Left lung (tissue), 10 donors: ENCODE data around the gene VPS13D. TPM values are rescaled to one million over a fixed set of nuclear protein-coding genes. Genes with fewer than 3 reads are reported as not detected.

Experiments used
- ATAC-seq: fragments of 200-7000 bp; cut with Tn5 transposase; one replicate; pipeline ENCODE4 v1.9.1; 2020; ENCODE audit warnings: moderate library complexity
- DNase-seq, 4 donors: peaks; one replicate each; pipeline ENCODE4 v3.0.0-alpha.2; 2013 to 2020
- H3K27ac ChIP-seq, 2 donors: fragments of 200-600 bp; sonication (generic) in 1 of 2; one replicate each; pipeline versions ENCODE4 v1.5.0 to v1.8.0; 2020 to 2021
- H3K27me3 ChIP-seq, 2 donors: fragments of 200-600 bp; sonication (generic) in 1 of 2; one replicate each; pipeline versions ENCODE4 v1.5.0 to v1.8.0; 2020 to 2021
- H3K36me3 ChIP-seq, 2 donors: fragments of 200-600 bp; sonication (generic) in 1 of 2; one replicate each; pipeline versions ENCODE4 v1.5.0 to v1.8.0; 2020 to 2021
- H3K4me1 ChIP-seq, 2 donors: fragments of 200-600 bp; one replicate each; pipeline ENCODE4 v1.8.0; 2021
- H3K4me3 ChIP-seq, 2 donors: fragments of 200-600 bp; sonication (generic) in 1 of 2; one replicate each; pipeline versions ENCODE4 v1.5.0 to v1.8.0; 2020 to 2021; ENCODE audit warnings: mild to moderate bottlenecking in 1 of 2
- H3K9me3 ChIP-seq, 2 donors: fragments of 200-600 bp; sonication (generic) in 1 of 2; one replicate each; pipeline versions ENCODE4 v1.5.0 to v1.8.0; 2020 to 2021
- intact Hi-C, 2 donors: fragments of 100-400 bp; cut with DNase I; formaldehyde crosslinking; loops; one replicate each; pipeline versions ENCODE4 v1.11.2 to v1.14.2; 2022
- microRNA-seq, 2 donors: library from miRNA; unstranded; fragments of <30 nt; microRNA quantifications; one replicate each; pipeline ENCODE4, GENCODE V29; 2019
- polyA plus RNA-seq, 6 donors: library from polyadenylated mRNA; unstranded; fragments of 120-200 nt; gene quantifications; one replicate each; pipeline ENCODE4 v1.2.1, GENCODE V29; 2013; ENCODE audit not compliant: insufficient read length in 6 of 6
- total RNA-seq, 2 donors: library from RNA; stranded (reverse); fragmentation: NEBNext Ultra II Directional; extraction: Animal tissue kit (Norgen Biotek cat#: 25700); gene quantifications; one replicate each; pipeline ENCODE4 v1.2.1, GENCODE V29; 2021
- TF ChIP-seq, protein P1 (sequence below), 2 donors: fragments of 200-600 bp; sonication (generic) in 1 of 2; IDR thresholded peaks; one replicate each; pipeline versions ENCODE4 v1.5.0 to v1.8.0; 2021; ENCODE audit warnings: antibody characterized with exemption in 2 of 2
- donor health status: DM: no; HTN: yes; CAD: no.
- donor health status: DM: no; HTN: no; CAD: no.

VPS13D gene
- total and polyA plus RNA-seq, 8 donors, result 26.6 to 62.3 (median 30.2) TPM

- ATAC-seq, result peak; percentile 72
- peaks cover 3 to 11% of the 10 kb centered on the region in 2 donors for H3K4me1 ChIP-seq
- intact Hi-C loops, result no loop called here
- TF ChIP-seq, protein P1, sequence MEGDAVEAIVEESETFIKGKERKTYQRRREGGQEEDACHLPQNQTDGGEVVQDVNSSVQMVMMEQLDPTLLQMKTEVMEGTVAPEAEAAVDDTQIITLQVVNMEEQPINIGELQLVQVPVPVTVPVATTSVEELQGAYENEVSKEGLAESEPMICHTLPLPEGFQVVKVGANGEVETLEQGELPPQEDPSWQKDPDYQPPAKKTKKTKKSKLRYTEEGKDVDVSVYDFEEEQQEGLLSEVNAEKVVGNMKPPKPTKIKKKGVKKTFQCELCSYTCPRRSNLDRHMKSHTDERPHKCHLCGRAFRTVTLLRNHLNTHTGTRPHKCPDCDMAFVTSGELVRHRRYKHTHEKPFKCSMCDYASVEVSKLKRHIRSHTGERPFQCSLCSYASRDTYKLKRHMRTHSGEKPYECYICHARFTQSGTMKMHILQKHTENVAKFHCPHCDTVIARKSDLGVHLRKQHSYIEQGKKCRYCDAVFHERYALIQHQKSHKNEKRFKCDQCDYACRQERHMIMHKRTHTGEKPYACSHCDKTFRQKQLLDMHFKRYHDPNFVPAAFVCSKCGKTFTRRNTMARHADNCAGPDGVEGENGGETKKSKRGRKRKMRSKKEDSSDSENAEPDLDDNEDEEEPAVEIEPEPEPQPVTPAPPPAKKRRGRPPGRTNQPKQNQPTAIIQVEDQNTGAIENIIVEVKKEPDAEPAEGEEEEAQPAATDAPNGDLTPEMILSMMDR (IDR thresholded peaks at IDR 0.05), result no peak
- no peaks in the 10 kb centered on the region for H3K27me3 ChIP-seq
- peak overlapping the region; percentile 45 to 82 for H3K27ac ChIP-seq
- no peaks in the 10 kb centered on the region for H3K9me3 ChIP-seq
- H3K4me3 ChIP-seq, result no peak overlapping the region
- DNase-seq, result peak; percentile 61 to 91 (median 78)
- H3K36me3 ChIP-seq, result no peaks in the 10 kb centered on the region
These were observed 326.6 kb downstream of the VPS13D start for GRCh38 chr1:12556368-12556930.

- Histone ChIP-seq H3K4me3 (no peak overlapping the region), H3K27ac (peak overlapping the region; percentile 45 to 82), H3K9me3 (peaks cover 0 to 4% of the 10 kb centered on the region in 2 donors), H3K4me1 (peaks cover 3 to 11% of the 10 kb centered on the region in 2 donors), H3K36me3 (no peaks in the 10 kb centered on the region), H3K27me3 (no peaks in the 10 kb centered on the region)
- intact Hi-C loops, result no loop called here
- DNase-seq, result peak in 1 of 4 donors; percentile 24
- ATAC-seq, result no peak
- TF ChIP-seq, protein P1 (IDR thresholded peaks at IDR 0.05), result no peak
These were observed 327.4 kb downstream of the VPS13D start for GRCh38 chr1:12556957-12557935.

DNA sequence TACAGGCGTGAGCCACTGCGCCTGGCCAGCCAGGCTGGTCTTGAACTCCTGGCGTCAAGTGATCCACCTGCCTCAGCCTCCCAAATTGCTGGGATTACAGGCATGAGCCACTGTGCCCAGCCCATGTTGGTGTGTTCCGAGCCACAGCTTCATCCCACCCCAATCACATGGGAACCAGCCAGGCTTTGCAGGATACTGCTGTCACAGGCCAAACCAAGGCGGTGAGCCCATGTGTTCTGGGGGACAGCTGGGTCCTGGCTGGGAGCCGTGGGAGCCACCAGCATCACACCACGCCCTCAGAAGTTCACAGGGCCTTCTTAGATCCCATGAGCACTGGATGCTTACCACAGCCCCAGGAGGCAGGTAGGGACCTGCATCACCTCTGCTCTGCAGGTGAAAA, 331.3 kb downstream of the VPS13D start:
- ATAC-seq (no peak), DNase-seq (peak in 1 of 4 donors; percentile 49)
- Histone ChIP-seq H3K9me3 (peaks cover 0 to 30% of the 10 kb centered on the region in 2 donors), H3K4me1 (peaks cover 3 to 10% of the 10 kb centered on the region in 2 donors), H3K36me3 (no peaks in the 10 kb centered on the region), H3K27me3 (no peaks in the 10 kb centered on the region), H3K27ac (no peak overlapping the region), H3K4me3 (no peak overlapping the region)
- intact Hi-C loops, result no loop called here
- TF ChIP-seq, protein P1 (IDR thresholded peaks at IDR 0.05), result no peak

Small RNAs within 50 kb of the gene (microRNA-seq; reads per million reads assigned to microRNA genes)
- 0.50 to 1.1 reads per million in 2 donors for gene MIR4632

Other genes starting within 250 kb of the VPS13D start
- gene MFN2, start 249.6 kb upstream of the VPS13D start, total RNA-seq, result 10 to 100 TPM; 75.4 to 82.0 TPM
- gene MFN2, start 249.6 kb upstream of the VPS13D start, polyA plus RNA-seq, result 10 to 100 TPM; 45.4 to 53.6 (median 49.1) TPM
- 10 to 100 TPM; 26.8 to 42.3 TPM for gene MIIP, start 210.5 kb upstream of the VPS13D start, total RNA-seq
- gene MIIP, start 210.5 kb upstream of the VPS13D start, polyA plus RNA-seq, result 10 to 100 TPM; 15.4 to 30.8 (median 20.4) TPM
- 1 to 10 TPM in 1 of 2 donors, under 1 TPM in 1; 0.99 to 2.8 TPM for gene TNFRSF8, start 166.7 kb upstream of the VPS13D start, total RNA-seq
- gene TNFRSF8, start 166.7 kb upstream of the VPS13D start, polyA plus RNA-seq, result under 1 TPM; 0.11 to 0.34 (median 0.18) TPM
- 100 to 1,000 TPM in 1 of 2 donors, 10 to 100 TPM in 1; 33.0 to 109 TPM for gene TNFRSF1B, start 63.0 kb upstream of the VPS13D start, total RNA-seq
- 10 to 100 TPM; 15.0 to 23.7 (median 17.1) TPM for gene TNFRSF1B, start 63.0 kb upstream of the VPS13D start, polyA plus RNA-seq